Measurements from ENCODE around the gene CLECL1.

Gene CLECL1

DNA sequence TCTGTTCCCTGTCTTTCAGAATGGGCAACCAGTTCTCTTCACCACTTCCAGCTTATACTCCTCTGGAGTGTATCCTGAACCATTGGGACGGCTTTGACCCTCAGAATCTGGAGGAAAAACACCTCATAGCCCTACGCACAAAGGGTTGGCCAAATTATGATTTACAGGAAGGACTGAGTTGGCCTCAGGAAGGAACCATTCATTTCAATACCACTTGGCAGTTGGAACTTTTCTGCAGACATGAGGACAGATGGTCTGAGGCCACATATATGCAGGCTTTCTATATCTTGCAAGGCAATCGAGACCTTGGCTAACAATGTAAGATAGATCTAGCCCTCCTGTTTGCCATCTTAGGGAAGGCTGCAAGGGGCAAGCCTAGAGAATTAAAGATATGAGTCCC is 24.0 kb downstream of the CLECL1 start:
- TF ChIP-seq, protein P1, sequence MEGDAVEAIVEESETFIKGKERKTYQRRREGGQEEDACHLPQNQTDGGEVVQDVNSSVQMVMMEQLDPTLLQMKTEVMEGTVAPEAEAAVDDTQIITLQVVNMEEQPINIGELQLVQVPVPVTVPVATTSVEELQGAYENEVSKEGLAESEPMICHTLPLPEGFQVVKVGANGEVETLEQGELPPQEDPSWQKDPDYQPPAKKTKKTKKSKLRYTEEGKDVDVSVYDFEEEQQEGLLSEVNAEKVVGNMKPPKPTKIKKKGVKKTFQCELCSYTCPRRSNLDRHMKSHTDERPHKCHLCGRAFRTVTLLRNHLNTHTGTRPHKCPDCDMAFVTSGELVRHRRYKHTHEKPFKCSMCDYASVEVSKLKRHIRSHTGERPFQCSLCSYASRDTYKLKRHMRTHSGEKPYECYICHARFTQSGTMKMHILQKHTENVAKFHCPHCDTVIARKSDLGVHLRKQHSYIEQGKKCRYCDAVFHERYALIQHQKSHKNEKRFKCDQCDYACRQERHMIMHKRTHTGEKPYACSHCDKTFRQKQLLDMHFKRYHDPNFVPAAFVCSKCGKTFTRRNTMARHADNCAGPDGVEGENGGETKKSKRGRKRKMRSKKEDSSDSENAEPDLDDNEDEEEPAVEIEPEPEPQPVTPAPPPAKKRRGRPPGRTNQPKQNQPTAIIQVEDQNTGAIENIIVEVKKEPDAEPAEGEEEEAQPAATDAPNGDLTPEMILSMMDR (IDR thresholded peaks at IDR 0.05), result no peak

DNA sequence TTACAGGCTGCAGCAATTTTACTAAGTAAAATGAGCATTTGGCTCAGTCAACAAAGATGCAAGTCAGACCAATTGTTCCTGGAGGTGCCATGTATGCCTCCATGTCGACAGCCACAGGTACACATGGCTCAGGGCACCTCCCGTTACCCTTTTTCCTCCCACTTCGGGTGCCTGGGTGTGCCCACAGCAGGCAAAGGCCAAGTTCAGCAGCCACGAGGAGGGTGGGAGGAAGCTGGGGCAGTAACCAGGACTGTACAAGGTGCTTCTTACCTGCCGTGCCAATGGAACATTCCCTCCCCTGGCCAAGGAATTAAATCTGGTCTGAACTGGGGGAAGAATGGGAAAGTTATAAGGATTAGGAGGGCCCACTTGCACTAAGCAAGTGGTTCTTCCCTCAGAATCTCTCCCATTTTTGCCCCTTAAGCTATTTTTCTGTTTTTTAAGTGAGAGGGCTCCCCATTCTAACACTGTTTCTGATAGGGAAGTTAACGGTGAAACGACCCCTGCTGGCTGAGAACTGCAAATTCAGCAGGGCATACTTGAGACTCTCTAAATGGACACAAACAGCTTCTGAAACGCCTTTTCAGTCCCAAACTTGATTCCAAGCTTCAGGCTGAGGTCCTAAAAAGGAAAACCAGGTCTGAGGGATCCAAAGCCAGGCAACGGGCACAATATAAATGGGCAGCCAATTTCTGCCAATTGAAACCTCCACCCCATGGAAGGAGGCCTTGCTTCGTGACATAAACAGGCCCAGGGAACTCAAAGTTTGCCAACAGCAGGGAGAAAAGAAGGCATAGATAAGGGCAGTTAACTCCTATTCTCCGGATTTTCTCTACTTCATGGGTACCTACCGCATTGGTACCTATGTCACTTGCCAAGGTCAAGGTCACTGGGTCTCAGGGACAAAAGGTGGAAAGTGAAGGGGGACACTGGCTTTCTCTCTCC is 24.8 kb downstream of the CLECL1 start:
- TF ChIP-seq, protein P1 (IDR thresholded peaks at IDR 0.05), result peak; percentile 84

DNA sequence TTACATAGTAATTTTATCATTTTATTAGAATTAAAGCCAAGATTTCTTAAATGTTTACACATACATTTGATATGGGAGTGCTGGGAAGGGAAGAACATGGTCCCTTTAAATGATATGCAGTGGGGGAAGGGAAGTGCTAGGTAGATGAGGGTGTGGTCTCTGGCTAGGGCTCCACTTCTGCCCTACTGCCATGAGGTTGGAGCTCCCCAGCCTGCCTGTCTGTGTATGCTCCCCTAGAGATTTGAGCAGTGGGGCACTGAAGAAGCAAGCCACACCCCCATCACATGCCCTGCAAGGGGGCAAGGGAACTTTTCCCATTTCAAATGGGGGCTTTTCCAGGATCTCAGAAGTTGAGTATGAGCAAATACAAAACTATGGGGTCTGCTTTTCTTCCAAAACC is 25.5 kb downstream of the CLECL1 start:
- TF ChIP-seq, protein P1 (IDR thresholded peaks at IDR 0.05), result no peak

DNA sequence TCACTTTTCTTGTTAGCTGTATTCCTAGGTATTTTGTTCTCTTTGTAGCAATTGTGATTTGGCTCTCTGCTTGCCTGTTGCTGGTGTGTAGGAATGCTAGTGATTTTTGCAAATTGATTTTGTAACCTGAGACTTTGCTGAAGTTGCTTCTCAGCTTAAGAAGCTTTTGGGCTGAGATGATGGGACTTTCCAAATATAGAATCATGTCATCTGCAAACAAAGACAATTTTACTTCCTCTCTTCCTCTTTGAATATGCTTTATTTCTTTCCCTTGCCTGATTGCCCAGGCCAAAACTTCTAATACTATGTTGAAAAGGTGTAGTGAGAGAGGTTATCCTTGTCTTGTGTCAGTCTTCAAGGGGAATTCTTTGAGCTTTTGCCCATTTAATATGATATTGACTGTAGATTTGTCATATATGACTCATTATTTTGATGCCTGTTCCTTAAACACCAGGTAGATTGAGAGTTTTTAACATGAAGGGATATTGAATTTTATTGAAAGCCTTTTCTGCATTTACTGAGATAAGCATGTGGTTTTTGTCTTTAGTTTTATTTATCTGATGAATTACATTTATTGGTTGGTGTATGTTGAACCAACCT is 26.7 kb downstream of the CLECL1 start:
- TF ChIP-seq, protein P1 (IDR thresholded peaks at IDR 0.05), result no peak

DNA sequence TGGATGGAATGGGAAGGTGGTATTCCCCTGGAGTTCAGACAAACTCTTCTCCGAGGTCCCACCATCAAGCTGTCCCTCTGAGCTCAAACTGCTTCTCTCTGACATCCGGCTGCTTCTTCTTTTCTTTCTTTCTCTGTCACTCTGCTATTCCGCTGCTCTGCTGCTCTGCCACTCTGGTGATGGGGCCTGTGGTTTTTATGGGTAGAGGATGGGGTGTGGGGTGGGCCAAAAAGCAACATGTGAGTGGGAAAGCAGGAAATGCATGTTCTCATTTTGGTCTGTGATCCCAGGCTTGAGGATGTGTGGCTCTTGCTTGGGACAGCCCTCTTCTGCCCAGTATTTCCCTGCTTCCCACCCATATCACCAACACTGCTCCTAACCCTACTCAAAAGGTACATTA is 30.6 kb downstream of the CLECL1 start:
- TF ChIP-seq, protein P1 (IDR thresholded peaks at IDR 0.05), result no peak

DNA sequence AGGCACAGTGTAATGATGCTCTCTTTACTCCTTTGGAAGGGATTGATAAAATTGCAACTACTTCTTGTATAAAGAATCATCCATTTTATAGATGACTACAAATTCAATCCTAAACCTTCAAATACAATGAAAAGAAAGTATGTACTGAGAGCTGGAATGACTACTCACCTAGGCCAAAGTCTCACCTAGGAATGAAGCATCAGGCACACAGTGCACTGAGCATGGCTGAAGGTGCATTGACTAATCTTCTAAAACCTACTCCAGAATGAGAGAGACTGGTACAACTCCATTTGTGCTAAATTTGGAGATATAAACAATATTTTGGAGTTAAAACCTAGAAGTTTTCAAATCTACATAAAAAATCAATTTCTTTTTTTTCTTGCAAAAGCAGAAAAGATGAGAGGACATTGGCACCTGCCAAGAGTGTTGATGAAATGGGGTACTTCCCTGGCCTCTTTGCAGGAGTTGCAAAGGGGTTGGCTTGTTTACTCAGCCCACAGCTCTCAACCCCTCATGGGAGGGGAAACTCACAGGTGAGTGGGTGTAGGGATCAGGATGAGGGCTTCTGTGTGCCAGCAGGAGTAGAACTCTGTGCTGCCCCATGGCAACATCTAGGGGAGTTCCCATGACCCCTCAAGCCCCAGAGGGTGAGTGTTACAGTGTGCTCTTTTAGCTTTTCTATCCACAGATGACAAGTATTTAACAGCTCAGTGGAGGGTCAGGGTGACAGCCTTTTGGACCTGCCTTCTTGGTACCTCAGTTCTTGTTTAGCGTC is 31.3 kb downstream of the CLECL1 start:
- TF ChIP-seq, protein P1 (IDR thresholded peaks at IDR 0.05), result no peak

DNA sequence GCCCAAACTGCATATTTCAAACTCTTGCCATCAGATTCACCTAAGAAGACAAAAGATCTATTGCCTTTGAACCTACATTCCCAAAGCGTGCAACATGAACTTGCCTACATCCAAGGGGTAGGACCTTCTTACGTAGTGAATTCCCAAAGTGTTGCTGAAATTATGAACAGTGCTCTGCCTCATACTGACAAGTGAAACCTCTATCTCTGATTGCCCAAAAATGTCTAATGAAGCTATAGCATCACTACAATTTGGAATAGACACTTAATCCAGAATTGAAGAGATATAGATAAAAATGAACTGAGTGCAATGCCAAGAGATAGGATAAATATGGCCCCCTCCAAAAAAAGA is 32.3 kb downstream of the CLECL1 start:
- TF ChIP-seq, protein P1 (IDR thresholded peaks at IDR 0.05), result no peak

All from LNCAP (cell line).